ENCODE results near the gene KIFC3.
"Not testable (repeated sequence)": the region's sequence is repeated elsewhere in the genome, so short reads cannot be mapped to it uniquely, and the experiment has no call there.

The KIFC3 gene

GRCh38 chr16:57802341-57803133, at the start of gene KIFC3:
Gene KIFC3 (minus strand): TSS chr16:57802491. CDS start chr16:57798243, 4,248 bp downstream.
- H3K4me3 ChIP-seq (ENCODE audit: low read depth in 1 of 2, low read length in 2 of 2) = peak within 1 kb of the TSS; percentile 70 to 75
- H3K36me3 ChIP-seq (ENCODE audit: control insufficient read depth in 1 of 2, insufficient read depth in 2 of 2, low read length in 2 of 2) = no peaks in the 10 kb centered on the region
- no peaks in the 10 kb centered on the region for H3K9me3 ChIP-seq (ENCODE audit: control insufficient read depth in 1 of 2, low read length in 2 of 2)
- H3K27ac ChIP-seq (ENCODE audit: low read length) = peak within 1 kb of the TSS; percentile 67
- H3K4me1 ChIP-seq (ENCODE audit: control insufficient read depth in 1 of 2, insufficient read depth in 2 of 2, low read length in 2 of 2) = peaks cover 18 to 42% of the 10 kb centered on the region in 2 donors
- H3K27me3 ChIP-seq (ENCODE audit: low read depth, low read length) = no peaks in the 10 kb centered on the region

GRCh38 chr16:57848181-57848580, 45.9 kb upstream of the KIFC3 start:
- Histone ChIP-seq H3K27ac (ENCODE audit: low read length) (no peak overlapping the region), H3K4me3 (ENCODE audit: low read depth in 1 of 2, low read length in 2 of 2) (no peak overlapping the region), H3K27me3 (ENCODE audit: low read depth, low read length) (no peaks in the 10 kb centered on the region), H3K36me3 (ENCODE audit: control insufficient read depth in 1 of 2, insufficient read depth in 2 of 2, low read length in 2 of 2) (no peaks in the 10 kb centered on the region), H3K4me1 (ENCODE audit: control insufficient read depth in 1 of 2, insufficient read depth in 2 of 2, low read length in 2 of 2) (no peaks in the 10 kb centered on the region), H3K9me3 (ENCODE audit: control insufficient read depth in 1 of 2, low read length in 2 of 2) (no peaks in the 10 kb centered on the region)

- not testable (repeated sequence) for H3K9me3 ChIP-seq (ENCODE audit: control insufficient read depth in 1 of 2, low read length in 2 of 2); H3K4me1 ChIP-seq (ENCODE audit: control insufficient read depth in 1 of 2, insufficient read depth in 2 of 2, low read length in 2 of 2); H3K27me3 ChIP-seq (ENCODE audit: low read depth, low read length); H3K27ac ChIP-seq (ENCODE audit: low read length); H3K4me3 ChIP-seq (ENCODE audit: low read depth in 1 of 2, low read length in 2 of 2); H3K36me3 ChIP-seq (ENCODE audit: control insufficient read depth in 1 of 2, insufficient read depth in 2 of 2, low read length in 2 of 2)
These were observed 44.6 kb upstream of the KIFC3 start for GRCh38 chr16:57846931-57847330.

- no peak overlapping the region for H3K27ac ChIP-seq (ENCODE audit: low read length)
- H3K9me3 ChIP-seq (ENCODE audit: control insufficient read depth in 1 of 2, low read length in 2 of 2) = no peaks in the 10 kb centered on the region
- no peaks in the 10 kb centered on the region for H3K27me3 ChIP-seq (ENCODE audit: low read depth, low read length)
- H3K4me1 ChIP-seq (ENCODE audit: control insufficient read depth in 1 of 2, insufficient read depth in 2 of 2, low read length in 2 of 2) = no peaks in the 10 kb centered on the region
- no peaks in the 10 kb centered on the region for H3K36me3 ChIP-seq (ENCODE audit: control insufficient read depth in 1 of 2, insufficient read depth in 2 of 2, low read length in 2 of 2)
- no peak overlapping the region for H3K4me3 ChIP-seq (ENCODE audit: low read depth in 1 of 2, low read length in 2 of 2)
These were observed 43.9 kb upstream of the KIFC3 start for GRCh38 chr16:57846078-57846697.

GRCh38 chr16:57845115-57845514, 42.8 kb upstream of the KIFC3 start:
- Histone ChIP-seq H3K4me3 (ENCODE audit: low read depth in 1 of 2, low read length in 2 of 2) (no peak overlapping the region), H3K27me3 (ENCODE audit: low read depth, low read length) (no peaks in the 10 kb centered on the region), H3K4me1 (ENCODE audit: control insufficient read depth in 1 of 2, insufficient read depth in 2 of 2, low read length in 2 of 2) (no peaks in the 10 kb centered on the region), H3K9me3 (ENCODE audit: control insufficient read depth in 1 of 2, low read length in 2 of 2) (no peaks in the 10 kb centered on the region), H3K27ac (ENCODE audit: low read length) (no peak overlapping the region), H3K36me3 (ENCODE audit: control insufficient read depth in 1 of 2, insufficient read depth in 2 of 2, low read length in 2 of 2) (no peaks in the 10 kb centered on the region)

- Histone ChIP-seq H3K27ac (ENCODE audit: low read length) (no peak overlapping the region), H3K27me3 (ENCODE audit: low read depth, low read length) (no peaks in the 10 kb centered on the region), H3K36me3 (ENCODE audit: control insufficient read depth in 1 of 2, insufficient read depth in 2 of 2, low read length in 2 of 2) (no peaks in the 10 kb centered on the region), H3K9me3 (ENCODE audit: control insufficient read depth in 1 of 2, low read length in 2 of 2) (no peaks in the 10 kb centered on the region), H3K4me3 (ENCODE audit: low read depth in 1 of 2, low read length in 2 of 2) (no peak overlapping the region), H3K4me1 (ENCODE audit: control insufficient read depth in 1 of 2, insufficient read depth in 2 of 2, low read length in 2 of 2) (no peaks in the 10 kb centered on the region)
These were observed 42.2 kb upstream of the KIFC3 start for GRCh38 chr16:57844416-57845030.

GRCh38 chr16:57843400-57843799, 41.1 kb upstream of the KIFC3 start:
- Histone ChIP-seq H3K27ac (ENCODE audit: low read length) (no peak overlapping the region), H3K4me3 (ENCODE audit: low read depth in 1 of 2, low read length in 2 of 2) (no peak overlapping the region), H3K4me1 (ENCODE audit: control insufficient read depth in 1 of 2, insufficient read depth in 2 of 2, low read length in 2 of 2) (no peaks in the 10 kb centered on the region), H3K27me3 (ENCODE audit: low read depth, low read length) (no peaks in the 10 kb centered on the region), H3K9me3 (ENCODE audit: control insufficient read depth in 1 of 2, low read length in 2 of 2) (no peaks in the 10 kb centered on the region), H3K36me3 (ENCODE audit: control insufficient read depth in 1 of 2, insufficient read depth in 2 of 2, low read length in 2 of 2) (no peaks in the 10 kb centered on the region)

- Histone ChIP-seq H3K27me3 (ENCODE audit: low read depth, low read length) (no peaks in the 10 kb centered on the region), H3K27ac (ENCODE audit: low read length) (no peak overlapping the region), H3K4me1 (ENCODE audit: control insufficient read depth in 1 of 2, insufficient read depth in 2 of 2, low read length in 2 of 2) (no peaks in the 10 kb centered on the region)
These were observed 40.3 kb upstream of the KIFC3 start for GRCh38 chr16:57842601-57843000.

GRCh38 chr16:57840833-57841232, 38.5 kb upstream of the KIFC3 start:
- no peak overlapping the region for H3K4me3 ChIP-seq (ENCODE audit: low read depth in 1 of 2, low read length in 2 of 2)
- H3K36me3 ChIP-seq (ENCODE audit: control insufficient read depth in 1 of 2, insufficient read depth in 2 of 2, low read length in 2 of 2) = no peaks in the 10 kb centered on the region
- no peak overlapping the region for H3K27ac ChIP-seq (ENCODE audit: low read length)
- no peaks in the 10 kb centered on the region for H3K9me3 ChIP-seq (ENCODE audit: control insufficient read depth in 1 of 2, low read length in 2 of 2)
- H3K4me1 ChIP-seq (ENCODE audit: control insufficient read depth in 1 of 2, insufficient read depth in 2 of 2, low read length in 2 of 2) = no peaks in the 10 kb centered on the region
- H3K27me3 ChIP-seq (ENCODE audit: low read depth, low read length) = no peaks in the 10 kb centered on the region

More at GRCh38 chr16:57842601-57843000, 40.3 kb upstream of the KIFC3 start:
- Histone ChIP-seq H3K9me3 (ENCODE audit: control insufficient read depth in 1 of 2, low read length in 2 of 2) (no peaks in the 10 kb centered on the region), H3K36me3 (ENCODE audit: control insufficient read depth in 1 of 2, insufficient read depth in 2 of 2, low read length in 2 of 2) (no peaks in the 10 kb centered on the region), H3K4me3 (ENCODE audit: low read depth in 1 of 2, low read length in 2 of 2) (no peak overlapping the region)

GRCh38 chr16:57838161-57838560, 35.9 kb upstream of the KIFC3 start:
- Histone ChIP-seq H3K27ac (ENCODE audit: low read length) (no peak overlapping the region), H3K27me3 (ENCODE audit: low read depth, low read length) (no peaks in the 10 kb centered on the region), H3K9me3 (ENCODE audit: control insufficient read depth in 1 of 2, low read length in 2 of 2) (no peaks in the 10 kb centered on the region), H3K4me1 (ENCODE audit: control insufficient read depth in 1 of 2, insufficient read depth in 2 of 2, low read length in 2 of 2) (no peaks in the 10 kb centered on the region), H3K4me3 (ENCODE audit: low read depth in 1 of 2, low read length in 2 of 2) (no peak overlapping the region), H3K36me3 (ENCODE audit: control insufficient read depth in 1 of 2, insufficient read depth in 2 of 2, low read length in 2 of 2) (no peaks in the 10 kb centered on the region)

GRCh38 chr16:57837305-57838125, 35.2 kb upstream of the KIFC3 start:
- no peaks in the 10 kb centered on the region for H3K4me1 ChIP-seq (ENCODE audit: control insufficient read depth in 1 of 2, insufficient read depth in 2 of 2, low read length in 2 of 2)
- no peaks in the 10 kb centered on the region for H3K36me3 ChIP-seq (ENCODE audit: control insufficient read depth in 1 of 2, insufficient read depth in 2 of 2, low read length in 2 of 2)
- no peak overlapping the region for H3K27ac ChIP-seq (ENCODE audit: low read length)
- H3K27me3 ChIP-seq (ENCODE audit: low read depth, low read length) = no peaks in the 10 kb centered on the region
- H3K4me3 ChIP-seq (ENCODE audit: low read depth in 1 of 2, low read length in 2 of 2) = no peak overlapping the region
- no peaks in the 10 kb centered on the region for H3K9me3 ChIP-seq (ENCODE audit: control insufficient read depth in 1 of 2, low read length in 2 of 2)

All from muscle layer of duodenum (tissue), 2 donors.